Cardiac fibroblast (primary cell): ENCODE results near the gene AP3D1.

Experiments
- DNase-seq, 2 donors: peaks; one replicate each; pipeline versions ENCODE4 v3.0.0 to v3.0.0-alpha.2; 2010; ENCODE audit warnings: low read depth in 2 of 2
- H3K4me3 ChIP-seq, 2 donors: replicated peaks in 1 of 2; 1 replicate in 1 of 2; 2 replicates in 1 of 2; pipeline ENCODE4 v1.5.1; 2011; ENCODE audit warnings: low read depth in 2 of 2, low read length in 2 of 2, mild to moderate bottlenecking in 2 of 2, moderate library complexity in 1 of 2
- CTCF ChIP-seq: IDR thresholded peaks from one replicate; pipeline ENCODE4 v1.5.1; 2011; ENCODE audit warnings: low read depth, mild to moderate bottlenecking, low read length, inconsistent platforms

AP3D1 gene

GRCh38 chr19:2184422-2184975, 33.1 kb upstream of the AP3D1 start:
- no peak for DNase-seq
- H3K4me3 ChIP-seq, result no peak overlapping the region
- no peak for TF ChIP-seq CTCF

- H3K4me3 ChIP-seq, result no peak overlapping the region
- no peak for DNase-seq
- no peak for TF ChIP-seq CTCF
These were observed 30.2 kb upstream of the AP3D1 start for GRCh38 chr19:2181633-2181997.

- DNase-seq, result no peak
- no peak for TF ChIP-seq CTCF
- H3K4me3 ChIP-seq, result no peak overlapping the region
These were observed 29.7 kb upstream of the AP3D1 start for GRCh38 chr19:2180881-2181632.

- TF ChIP-seq CTCF, result no peak
- H3K4me3 ChIP-seq, result no peak overlapping the region
These were observed 28.7 kb upstream of the AP3D1 start for GRCh38 chr19:2180114-2180513.

GRCh38 chr19:2179095-2179494, 27.7 kb upstream of the AP3D1 start:
- no peak for DNase-seq
- TF ChIP-seq CTCF, result no peak
- H3K4me3 ChIP-seq, result no peak overlapping the region

More at GRCh38 chr19:2180114-2180513, 28.7 kb upstream of the AP3D1 start:
- no peak for DNase-seq

- no peak overlapping the region for H3K4me3 ChIP-seq
- TF ChIP-seq CTCF, result no peak
- no peak for DNase-seq
These were observed 25.1 kb upstream of the AP3D1 start for GRCh38 chr19:2176337-2176994.
